Stimulated activated CD4-positive, alpha-beta T cell treated with anti-CD3 and anti-CD28 coated beads, Interleukin-4, amount 100 ng/mL, for 24 hours (primary cell): ENCODE data around the gene MBD3.

Source experiments
- DNase-seq: peaks from one replicate; pipeline ENCODE4 v3.0.0-alpha.2; 2020

Gene MBD3

GRCh38 chr19:1592024-1592754, 476 bp downstream of the MBD3 start:
- DNase-seq = peak; percentile 85

DNA sequence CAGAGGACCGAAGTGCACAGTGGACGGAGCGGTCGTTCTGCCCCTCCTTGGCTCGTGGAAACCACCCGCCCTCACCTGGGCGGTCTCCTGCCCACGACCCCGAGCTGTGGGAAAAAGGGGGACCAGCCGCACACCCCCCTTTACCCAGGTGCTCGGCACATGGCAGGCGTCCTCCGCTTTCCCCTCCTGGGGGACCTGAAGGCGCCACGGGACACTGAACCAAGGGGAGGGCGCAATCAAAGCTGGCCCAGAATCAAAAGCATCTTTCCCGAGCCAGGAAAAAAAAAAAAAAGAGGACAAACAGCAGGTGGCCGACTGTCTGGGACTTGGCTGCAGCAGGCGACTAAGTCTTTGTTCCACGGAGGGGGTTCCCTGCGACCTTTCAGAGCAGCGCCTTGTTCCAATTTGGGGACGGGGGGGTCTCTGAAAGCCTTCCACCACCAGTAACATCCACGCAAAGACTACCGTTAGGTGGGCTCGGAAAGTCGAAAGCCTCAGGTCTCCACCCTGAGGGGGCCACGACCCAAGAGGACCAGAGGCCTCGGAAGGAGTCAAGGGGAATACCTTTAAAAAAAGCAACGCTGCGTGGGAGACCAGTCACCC, 1.1 kb downstream of the MBD3 start:
- DNase-seq = no peak

GRCh38 chr19:1590641-1591397, 1.8 kb downstream of the MBD3 start:
- DNase-seq = peak; percentile 44

DNA sequence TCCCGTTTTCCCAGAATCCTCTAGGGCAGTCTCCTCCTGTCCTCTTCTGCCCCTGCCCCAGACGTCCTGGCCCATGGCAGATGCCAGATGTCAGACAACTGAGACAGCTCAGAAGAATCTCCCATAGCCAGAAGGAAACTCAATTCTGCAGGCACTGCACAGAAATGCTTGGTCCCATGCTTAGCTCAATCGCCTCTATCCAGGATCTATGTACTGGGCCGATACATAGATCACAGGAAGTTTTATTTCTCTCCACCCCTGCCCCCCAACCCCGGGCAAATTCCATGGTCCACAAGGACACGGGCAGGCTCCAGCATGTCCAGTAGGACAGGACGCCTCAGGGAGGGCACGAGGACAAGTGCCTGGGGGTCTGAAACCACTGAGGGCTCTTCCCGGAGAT, 4.8 kb downstream of the MBD3 start:
- no peak for DNase-seq

GRCh38 chr19:1585243-1585580, 7.5 kb downstream of the MBD3 start:
- no peak for DNase-seq

DNA sequence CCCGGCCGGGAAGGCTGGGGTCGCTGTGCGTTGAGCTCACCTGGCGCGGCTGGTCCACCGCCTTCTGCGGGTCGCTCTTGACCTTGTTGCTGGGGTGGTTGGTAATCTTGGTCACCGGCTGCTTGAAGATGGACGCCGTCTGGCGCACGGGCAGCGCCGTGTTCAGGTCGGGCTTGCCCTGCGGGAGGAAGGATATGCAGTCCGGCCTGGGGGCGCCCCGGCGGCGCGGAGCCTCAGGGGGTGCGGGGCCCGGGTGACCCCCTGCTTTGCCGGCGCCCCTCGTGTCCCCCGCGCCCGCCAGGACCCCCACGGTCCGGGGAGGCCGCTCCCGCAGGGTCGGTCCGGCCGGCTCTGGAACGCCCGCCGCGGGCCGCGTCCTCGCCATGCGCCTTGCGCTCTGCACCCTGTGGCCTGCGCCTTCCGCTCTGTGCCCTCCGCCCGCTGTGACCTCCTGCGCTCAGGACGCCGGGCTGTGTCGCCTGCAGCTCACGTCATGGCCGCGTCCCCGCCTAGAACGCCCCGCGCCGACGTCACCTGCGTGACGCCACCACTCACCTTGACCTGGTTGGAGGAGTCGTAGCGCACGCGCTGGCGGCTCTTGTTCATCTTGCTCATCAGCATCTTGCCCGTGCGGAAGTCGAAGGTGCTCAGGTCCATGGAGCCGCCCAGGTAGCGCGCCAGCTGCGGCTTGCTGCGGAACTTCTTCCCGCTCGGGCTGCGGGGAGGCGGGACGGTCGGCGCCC, 8.0 kb downstream of the MBD3 start:
- DNase-seq = no peak

GRCh38 chr19:1582201-1582600, 10.5 kb downstream of the MBD3 start:
- no peak for DNase-seq

DNA sequence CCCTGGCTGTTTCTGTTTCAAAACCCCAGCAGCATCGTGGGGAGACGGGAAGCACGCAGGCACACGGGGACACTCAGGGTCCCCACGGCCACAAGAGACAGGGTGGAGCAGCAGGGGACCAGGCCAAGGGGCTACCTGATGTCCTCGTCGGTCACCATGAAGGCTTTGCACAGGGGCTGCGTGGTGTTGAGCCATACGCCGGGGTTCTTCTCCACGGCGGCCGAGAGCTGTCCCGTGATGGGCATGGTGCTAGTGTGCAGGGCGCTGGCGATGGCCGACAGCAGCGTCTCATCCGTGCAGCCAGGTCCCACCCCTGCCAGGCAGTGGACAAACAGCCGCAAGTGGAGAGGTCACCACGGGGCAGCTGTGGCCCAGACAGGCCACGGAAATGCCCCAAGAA, 11.7 kb downstream of the MBD3 start:
- DNase-seq = no peak

DNA sequence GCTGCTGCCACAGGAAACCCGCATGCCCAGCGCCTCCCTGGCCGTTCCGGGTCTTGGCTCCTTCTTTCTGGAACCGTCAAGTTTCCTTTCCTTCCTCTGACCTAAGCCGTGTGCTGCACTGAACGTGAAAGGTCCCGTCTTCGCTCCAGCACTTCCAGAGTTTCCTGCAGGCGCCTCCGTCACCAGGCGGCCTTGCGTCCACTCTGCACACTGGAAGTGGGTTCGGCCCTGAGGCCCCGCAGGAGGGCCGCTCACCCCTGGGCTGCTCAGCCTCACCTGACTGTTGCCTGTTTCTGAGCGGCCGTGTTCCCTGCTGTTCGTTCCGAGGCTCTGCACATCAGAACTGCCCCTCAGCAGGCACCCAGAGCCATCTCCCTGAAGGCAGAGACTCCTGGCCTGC, 12.3 kb downstream of the MBD3 start:
- no peak for DNase-seq

GRCh38 chr19:1579222-1579621, 13.4 kb downstream of the MBD3 start:
- DNase-seq = no peak

DNA sequence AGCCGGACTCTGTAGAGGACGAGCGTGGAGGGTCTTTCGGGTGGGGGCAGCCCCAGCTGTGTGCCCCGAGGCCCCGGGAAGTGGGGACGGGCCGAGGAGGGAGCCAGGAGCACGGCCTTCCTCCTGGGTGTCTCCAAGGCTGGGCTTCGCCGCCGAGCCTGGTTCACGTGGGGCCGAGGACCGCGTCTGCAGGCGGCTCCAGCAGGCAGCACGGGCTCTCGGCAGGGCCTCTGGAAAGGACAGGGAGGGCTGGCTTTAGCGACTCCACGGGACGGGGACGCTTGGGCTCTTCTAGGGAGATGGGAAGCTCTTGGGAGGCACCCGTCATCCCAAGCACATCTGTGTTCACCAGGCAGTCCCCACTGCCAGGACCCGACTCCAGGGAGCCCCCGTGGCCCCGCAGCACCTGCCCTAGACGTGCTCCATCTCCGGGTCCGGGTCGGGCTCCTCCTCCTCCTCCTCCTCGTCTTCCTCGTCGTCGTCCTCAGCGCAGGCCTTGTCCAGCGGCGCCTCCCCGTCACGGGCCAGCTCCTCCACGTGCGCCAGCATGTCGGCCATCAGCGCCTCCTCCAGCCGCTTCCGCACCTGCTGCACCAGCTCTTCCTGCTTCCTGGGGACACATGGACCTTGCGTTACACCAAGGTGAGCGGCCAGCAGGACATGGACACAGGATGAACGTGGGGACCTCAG, 14.6 kb downstream of the MBD3 start:
- DNase-seq = no peak

DNA sequence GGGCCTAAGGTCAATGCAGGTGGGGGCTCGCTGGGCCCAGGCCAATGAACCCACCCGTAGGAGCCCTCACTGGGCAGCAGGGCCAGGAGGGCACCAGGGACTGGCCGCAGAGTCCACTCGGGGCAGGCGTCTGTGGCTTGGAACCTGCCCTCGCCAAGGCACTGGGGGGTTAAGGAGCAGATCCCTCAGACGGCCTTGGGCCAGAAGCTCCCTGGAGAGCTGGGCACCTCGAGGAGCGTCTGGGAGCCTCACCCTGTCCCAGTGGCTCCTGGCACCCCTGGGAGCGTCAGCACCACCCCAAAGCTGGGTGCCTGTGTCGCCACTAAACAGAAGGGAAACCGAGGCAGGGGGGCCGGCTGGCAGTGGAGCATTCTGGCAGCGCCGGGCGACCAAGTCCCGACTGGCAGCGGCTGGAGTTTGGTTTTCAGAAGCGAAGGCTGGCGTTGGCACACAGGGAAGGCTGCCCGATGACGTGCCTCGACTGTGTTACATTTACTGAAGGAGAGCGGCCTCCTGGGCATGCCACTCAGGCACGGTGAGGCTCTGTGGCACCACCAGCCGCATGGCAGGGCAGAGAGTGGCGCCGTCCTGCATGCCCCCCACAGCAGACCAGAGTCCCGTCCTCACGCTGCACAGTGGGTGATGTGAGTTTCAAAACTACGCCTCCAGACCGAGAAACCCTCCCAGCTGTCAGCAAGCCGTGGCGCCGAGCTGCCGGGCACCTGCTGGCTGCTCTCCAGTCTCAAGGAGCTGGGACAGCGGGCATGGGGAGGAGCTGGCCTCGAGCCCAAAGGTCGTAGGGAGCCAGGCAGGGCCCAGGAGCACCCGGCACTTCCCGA, 15.4 kb downstream of the MBD3 start:
- no peak for DNase-seq

GRCh38 chr19:1576242-1577089, 16.2 kb downstream of the MBD3 start:
- no peak for DNase-seq

DNA sequence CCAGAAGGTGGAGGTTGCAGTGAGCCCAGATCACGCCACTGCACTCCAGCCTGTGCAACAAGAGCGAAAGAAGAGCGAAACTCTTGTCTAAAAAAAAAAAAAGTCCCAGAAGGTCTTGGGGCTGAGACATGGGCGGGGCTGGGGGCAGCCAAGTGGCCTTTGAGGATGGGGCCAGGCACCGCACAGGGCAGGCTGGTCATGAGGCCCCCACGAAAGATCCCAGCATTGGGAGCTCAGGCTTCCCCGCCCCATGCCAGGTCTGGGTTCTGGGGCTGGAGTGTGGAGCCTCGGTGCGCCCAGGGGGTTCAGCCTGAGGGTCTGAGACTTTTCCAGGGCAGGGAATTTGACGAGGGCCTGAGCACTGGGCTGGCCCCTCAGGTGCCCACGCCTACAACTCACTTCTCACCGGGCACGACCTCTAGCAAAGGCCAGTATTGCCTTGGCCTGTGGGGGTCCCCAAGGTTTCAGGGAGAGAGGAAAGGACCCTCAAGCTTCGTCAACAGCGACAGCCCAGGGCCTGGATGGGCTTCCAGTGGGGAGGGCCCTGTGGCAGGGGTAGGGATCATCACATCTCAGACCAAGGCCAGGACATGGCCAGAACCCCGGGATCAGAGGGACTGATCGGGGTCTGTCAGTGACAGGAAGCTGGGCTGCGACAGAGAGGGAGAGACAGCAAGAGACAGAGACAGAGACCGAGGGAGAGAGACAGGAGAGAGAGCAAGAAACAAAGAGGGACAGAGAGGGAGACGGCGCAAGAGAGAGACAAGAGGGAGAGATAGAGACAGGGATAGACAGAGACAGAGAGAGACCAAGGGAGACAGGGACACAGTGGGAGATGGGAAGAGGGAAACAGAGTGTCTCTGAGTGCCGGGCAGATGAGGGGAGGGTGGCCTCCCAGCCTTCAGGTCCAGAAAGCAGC, 17.1 kb downstream of the MBD3 start:
- DNase-seq = no peak

DNA sequence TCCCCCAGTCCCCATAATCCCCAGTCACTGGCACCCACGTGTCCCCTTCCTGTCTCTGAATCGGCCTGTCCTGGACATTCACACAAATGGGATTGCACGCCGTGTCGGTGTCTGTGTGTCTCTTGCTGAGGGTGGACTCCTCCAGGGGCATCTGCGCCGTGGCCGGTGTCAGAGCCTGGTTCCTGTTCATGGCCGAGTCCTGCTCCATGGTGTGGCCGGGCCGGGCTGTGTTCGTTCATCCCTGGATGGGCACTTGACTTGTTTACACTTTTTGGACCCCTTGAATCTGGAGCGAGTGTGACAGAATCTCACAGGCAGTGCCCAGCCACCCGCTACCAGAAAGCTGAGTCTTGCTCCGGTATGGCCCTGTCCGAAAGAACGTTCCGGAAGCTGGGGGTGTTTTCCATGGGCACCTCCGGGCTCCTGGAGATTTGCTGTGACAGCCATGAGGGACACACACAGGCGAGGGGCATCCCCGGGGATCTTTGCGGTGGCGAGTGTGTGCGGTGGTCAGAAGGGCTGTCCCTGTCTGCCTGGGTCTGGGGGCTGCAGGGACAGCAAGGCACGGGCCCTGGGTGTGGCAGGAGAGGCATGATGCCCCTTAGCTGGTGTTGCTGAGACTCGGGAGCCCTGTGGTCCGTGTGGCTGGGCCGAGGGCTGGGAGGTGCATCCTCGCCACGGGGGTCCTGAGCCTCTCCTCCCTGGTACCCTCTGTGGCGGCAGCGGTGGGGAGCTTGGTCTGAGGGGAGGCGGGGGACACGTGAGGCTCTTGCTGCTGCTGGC, 18.1 kb downstream of the MBD3 start:
- no peak for DNase-seq

GRCh38 chr19:1572795-1573194, 19.9 kb downstream of the MBD3 start:
- no peak for DNase-seq

GRCh38 chr19:1571358-1571757, 21.3 kb downstream of the MBD3 start:
- no peak for DNase-seq

DNA sequence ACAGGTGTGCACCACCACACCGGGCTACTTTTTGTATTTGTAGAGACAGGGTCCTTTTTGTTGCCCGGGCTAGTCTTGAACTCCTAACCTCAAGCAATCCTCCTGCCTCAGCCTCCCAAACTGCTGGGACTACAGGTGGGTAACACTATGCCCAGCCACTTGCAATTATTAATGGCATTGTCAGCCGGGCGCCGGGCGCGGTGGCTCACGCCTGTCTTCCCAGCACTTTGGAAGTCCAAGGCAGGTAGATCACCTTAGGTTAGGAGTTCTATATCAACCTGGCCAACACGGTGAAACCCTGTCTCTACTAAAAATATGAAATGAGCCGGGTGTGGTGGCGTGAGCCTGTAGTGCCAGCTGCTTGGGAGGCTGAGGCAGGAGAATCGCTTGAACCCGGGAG, 21.8 kb downstream of the MBD3 start:
- DNase-seq = no peak

DNA sequence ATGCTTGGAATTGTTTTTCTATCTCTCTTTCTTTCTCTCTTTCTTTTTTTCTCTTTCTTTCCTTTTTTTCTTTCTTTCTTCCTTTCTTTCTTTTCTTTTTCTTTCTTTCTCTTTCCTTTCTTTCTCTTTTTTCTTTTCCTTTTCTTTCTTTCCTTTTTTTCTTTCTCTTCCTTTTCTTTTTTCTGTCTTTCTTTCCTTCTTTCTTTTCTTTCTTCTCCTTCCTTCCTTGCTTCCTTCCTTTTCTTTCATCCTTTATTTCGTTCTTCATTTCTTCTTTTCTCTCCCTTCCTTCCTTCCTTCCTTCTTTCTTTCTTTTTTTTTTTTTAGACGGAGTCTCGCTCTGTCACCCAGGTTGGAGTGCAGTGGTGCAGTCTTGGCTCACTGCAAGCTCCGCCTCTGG, 22.7 kb downstream of the MBD3 start:
- DNase-seq = no peak
